Measurements from ENCODE around the gene FEN1.

The FEN1 gene

DNA sequence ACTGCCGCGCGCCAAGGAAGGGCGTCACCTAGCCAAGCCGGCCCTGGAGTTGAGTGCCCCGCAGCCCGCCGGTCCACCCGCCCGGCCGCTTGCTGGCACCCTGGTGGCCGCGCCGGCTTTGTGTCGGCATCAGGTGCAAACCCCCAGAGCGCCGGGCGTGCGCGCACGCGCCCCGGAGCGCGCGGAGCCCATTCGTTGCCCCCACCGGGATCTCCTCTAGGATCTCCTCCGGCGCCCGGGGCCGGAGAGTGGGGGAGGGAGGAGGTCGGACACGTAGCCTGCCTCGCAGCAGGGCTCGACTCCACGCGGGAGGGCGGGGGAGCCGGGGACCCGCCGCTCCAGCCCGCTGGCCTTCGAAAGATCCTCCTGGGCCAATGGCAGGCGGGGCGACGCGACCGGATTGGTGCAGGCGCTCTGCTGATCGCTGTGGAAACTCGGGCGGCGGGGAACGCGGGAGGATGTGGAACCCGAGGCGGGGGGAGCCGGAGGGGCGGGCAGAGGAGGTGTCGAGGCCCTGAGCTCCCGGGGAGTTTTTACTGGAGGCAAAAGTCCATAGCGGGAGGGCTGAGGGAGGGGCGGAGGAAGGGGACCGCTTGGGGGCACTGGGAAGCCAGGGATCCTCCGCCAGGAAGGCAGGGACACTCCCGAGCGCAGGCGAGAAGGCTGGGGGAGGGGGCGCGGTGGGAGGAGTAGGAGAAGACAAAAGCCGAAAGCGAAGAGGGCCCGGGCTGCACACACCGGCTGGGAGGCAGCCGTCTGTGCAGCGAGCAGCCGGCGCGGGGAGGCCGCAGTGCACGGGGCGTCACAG, 35.1 kb downstream of the FEN1 start, which contains the start of gene FADS2:
Gene FADS2, plus strand, starts transcription at position 730 of the 808 bp plus-strand sequence. CDS start 91 bp downstream, outside the sequence.
- DNase-seq, result peak; percentile 92 to 98

DNA sequence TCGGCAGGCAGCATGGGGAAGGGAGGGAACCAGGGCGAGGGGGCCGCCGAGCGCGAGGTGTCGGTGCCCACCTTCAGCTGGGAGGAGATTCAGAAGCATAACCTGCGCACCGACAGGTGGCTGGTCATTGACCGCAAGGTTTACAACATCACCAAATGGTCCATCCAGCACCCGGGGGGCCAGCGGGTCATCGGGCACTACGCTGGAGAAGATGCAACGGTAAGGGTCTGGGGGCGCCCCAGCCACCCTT, 35.6 kb downstream of the FEN1 start:
- DNase-seq, result no peak

DNA sequence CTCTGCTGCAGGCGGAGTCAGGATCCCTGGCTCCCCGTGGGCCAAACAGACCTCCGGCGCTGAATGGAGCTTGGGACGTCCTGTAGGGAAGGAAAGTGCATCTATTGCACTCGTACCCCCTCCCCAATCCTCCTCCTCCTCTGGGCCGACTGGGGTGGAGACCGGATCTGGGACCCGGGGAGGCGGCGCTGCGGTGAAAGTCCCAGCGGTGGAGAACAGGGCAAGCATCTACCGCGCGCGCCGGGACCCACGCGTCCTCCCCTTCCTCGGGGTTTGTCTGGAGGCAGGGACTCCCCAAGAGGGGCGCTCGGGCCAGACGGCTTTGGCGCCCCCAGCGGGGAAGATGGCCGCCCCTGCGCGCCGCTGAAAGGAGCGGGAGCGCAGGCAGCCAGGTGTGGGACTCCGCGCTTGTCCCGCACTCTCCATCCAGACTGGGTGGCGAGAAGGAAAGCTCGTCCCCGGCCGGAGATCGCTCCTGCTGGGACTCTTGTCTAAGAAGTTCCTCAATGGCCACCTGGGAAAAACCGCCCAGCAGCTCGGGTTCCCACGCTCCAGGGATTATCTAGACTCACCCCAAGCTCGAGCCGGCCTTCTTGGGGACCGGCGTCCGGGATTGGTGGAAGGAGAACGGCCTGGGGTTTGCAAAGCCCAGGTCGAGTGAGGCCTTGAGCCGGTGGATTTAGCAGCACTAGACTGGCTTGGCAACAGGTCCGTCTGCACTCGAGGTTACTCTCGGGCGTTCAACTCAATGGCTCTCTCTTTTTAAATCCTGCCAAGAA, 36.1 kb downstream of the FEN1 start:
- DNase-seq, result peak; percentile 16 to 52

- no peak for DNase-seq
Measured at GRCh38 chr11:61829806-61830205, 37.1 kb downstream of the FEN1 start.

DNA sequence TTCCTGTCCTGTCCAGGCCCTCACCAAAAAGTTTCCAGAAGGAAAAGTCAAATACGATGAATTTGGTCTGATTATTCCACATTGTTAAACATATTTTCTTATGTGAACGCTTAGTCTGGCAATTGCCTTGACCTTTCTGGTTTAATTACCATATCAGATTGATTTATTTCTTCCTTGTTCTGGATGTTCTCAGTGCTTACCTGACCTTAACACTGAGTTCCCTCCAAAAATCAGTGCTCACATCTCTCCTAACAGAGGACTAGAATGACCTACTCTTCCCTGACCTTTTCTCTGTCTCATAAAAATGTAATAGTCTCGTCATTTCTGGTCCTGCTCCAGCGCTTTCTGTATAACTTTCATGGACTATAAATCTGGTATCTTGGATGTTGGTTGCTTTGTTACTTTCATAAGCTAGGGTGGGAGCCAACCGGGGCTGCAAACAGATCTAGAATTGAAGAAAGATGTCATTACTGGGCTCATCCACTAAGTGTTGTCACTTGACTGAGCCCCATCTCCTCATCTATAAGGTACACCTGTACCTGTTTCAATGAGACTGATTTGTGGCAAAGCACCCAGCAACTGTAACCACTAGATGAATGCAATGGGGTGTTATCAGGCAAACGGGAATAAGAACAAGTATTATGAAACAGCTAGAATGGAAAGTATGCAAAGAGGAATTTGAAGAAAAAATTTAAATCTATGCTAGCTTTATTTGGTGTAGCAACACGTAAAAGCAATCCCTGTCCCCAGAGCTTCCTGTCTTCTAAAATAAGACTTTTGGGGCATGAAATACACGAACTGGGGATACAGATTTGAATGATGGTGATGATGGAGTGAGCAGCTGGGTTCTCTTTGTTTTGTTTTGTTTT, 37.8 kb downstream of the FEN1 start:
- no peak for DNase-seq

DNA sequence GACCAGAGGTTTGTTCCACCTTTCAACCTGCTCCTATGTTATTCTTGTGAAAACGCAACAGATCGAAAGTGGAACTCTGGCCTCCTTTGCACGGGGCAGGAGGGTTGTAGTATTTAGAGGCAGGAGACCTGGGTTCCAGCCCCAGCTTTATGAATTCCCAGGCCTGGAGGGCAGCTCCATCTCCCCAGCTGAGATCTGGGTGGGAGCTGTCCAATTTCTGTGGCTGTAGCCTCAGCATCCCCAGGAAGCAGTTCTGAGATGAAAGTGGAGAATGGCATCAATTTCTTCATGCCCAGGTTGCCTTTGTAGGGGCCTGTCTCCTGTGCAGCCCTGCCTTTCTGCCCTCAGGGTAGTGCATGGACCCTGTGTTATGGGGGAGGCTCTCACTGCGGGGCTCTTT, 39.5 kb downstream of the FEN1 start:
- DNase-seq, result no peak

DNA sequence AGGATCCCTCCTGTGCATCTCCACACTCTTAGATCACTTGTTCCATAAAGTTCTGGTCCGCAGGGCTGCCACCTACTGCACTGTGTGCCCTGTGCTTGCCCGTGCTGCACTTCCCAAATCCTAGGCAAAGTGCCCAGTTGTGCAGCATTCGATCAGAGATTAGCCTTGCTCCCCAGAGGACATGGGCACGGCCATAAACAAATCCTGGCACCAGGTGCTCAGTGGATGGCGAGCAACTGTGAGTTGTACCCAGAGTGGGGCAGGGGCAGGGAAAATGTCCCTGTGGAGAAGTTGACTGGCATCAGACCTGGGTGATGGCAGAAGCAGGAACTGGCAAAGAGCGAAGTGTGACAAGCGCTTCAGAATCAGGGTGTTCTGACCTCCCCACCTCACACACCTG, 40.0 kb downstream of the FEN1 start:
- no peak for DNase-seq

GRCh38 chr11:61833471-61833870, 40.8 kb downstream of the FEN1 start:
- DNase-seq, result no peak

DNA sequence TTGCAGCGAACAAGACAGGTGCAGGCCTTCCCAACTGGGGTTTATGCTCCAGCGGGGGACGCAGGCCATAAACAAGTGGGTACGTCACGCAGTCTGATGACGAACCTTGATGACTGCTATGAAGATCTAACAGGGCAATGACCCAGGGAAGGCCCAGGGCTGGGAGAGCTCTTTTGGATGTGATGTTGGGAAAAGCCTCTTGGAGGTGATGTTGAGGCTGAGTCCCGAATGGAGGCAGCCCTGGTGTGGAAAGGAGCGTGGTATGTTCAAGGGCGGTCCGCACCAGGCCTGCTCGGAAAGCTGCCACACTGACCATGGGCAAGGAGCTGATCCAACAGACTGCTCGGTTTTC, 41.2 kb downstream of the FEN1 start:
- no peak for DNase-seq

- DNase-seq, result peak in 1 of 2 experiments; percentile 39
Measured at GRCh38 chr11:61834278-61835048, 41.8 kb downstream of the FEN1 start.

- no peak for DNase-seq
Measured at GRCh38 chr11:61836193-61836592, 43.5 kb downstream of the FEN1 start.

GRCh38 chr11:61837411-61838005, 44.8 kb downstream of the FEN1 start:
- DNase-seq, result no peak

DNA sequence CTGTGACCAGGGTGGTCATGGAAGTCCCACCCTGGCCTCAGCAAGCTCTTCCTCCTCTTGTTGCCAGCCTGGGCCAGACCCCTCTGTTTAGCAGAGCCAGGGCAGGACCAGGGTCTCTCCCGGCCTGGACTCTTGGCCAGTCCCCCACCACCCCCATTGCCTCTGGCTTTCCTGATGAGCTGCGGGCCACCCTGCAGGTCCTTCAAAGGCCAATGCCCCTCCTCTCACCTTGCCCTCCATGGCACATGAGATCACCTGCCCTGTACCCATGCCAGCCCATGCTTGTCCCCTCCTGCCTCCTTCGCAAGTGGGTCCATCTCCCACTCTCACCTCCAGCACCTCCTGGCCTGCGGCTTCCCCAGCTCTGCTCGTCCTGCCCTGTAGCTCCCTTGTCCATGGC, 45.8 kb downstream of the FEN1 start:
- no peak for DNase-seq

DNA sequence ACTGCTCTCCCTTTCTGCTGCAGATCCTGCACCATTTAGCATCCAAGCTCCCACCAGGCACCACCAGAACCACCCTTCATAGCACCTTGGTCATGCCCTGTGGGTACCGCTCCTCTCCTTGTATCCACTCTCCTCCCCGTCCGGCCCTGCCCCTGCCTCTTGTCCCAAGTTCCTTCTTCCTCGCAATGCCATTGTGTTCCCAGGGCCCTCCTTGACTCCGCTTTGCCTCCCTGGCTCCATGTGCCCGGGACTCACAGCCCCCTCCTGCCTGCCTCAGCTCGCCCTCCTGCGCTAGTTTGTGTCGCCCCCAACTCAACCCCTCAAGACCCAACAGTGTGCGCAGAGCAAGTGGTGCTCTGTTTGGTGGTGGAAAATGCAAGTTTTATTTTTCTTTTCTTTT, 46.2 kb downstream of the FEN1 start:
- no peak for DNase-seq

DNA sequence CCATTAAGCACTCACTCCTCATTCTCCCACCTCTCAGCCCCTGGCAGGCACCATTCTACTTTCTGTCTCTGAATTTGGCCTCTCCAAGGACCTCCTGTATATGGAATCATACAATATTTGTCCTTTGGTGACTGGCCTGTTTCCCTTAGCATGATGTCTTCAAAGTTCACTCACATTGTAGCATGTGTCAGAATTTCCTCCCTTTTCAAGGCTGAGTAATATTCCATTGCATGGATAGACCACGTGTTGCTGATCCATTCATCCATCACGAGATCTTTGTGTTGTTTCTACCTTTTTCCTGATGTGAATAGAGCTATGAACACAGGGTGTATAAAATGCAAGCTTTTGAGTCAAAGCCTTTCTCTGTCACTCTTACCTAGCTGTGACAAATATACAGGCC, 47.0 kb downstream of the FEN1 start:
- no peak for DNase-seq

DNA sequence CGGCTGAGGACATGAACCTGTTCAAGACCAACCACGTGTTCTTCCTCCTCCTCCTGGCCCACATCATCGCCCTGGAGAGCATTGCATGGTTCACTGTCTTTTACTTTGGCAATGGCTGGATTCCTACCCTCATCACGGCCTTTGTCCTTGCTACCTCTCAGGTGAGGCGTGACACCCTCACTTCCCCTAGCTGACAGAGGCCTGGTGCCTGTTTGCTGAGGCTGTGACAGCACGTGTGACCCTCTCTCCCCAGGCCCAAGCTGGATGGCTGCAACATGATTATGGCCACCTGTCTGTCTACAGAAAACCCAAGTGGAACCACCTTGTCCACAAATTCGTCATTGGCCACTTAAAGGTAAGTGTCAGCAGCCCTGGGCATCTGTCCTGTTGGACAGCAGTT, 47.7 kb downstream of the FEN1 start:
- DNase-seq, result no peak

DNA sequence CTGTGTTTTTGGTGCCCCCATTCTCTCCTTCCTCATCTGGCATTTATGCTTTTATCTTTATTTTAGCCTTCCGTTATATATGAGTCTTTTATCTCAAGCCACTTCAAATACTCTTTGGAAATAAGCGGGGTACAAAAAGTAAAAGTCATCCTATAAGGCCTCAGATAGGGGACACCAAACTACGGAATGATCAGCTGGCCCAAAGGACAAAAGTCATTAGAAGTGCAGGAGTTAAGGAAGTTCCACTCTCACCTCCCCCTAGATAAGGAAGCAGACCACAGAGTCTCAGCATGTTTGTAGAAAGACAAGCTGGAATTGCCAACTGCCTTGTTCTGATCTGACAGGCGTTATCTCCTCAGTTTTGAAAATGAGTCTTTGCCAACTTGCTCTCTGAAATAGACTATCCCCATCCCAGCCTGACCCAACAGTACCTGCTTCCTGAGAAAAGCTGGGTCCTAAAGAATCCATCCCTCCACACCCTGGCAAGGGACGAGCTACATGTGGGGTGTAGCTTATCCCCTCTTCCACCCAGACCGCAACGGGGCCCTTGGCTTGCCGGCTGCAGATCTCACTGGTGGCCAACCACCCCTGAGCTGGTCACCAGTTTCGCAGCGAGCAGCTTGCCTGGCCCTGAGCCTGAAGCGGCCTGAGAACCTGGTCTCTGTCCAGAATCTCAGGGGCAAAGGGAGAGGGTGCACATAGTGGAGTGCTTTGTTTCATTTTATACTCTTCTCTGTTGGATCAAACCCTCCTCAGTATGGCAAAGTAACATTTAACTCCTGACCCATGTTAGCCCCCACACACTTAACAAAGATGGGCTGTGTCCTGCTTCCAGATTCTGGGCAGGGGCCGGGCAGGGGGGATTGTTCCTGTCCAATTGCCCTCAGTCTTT, 49.2 kb downstream of the FEN1 start:
- no peak for DNase-seq

DNA sequence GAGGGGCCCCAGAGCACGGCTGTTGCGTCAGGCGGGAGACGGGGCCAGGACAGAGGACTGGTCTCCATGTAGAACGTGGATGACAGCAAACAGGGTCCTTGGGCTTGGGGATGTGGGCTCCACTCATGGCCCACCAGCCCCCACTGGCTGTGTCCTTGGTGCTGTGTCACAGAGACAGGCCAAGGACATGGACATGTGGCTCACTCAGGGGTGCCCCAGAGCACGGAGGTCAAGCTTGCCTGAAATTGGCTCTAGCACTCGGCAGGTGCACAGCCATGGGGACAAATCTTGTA, 49.8 kb downstream of the FEN1 start:
- DNase-seq, result no peak

- no peak for DNase-seq
Measured at GRCh38 chr11:61844909-61845565, 52.3 kb downstream of the FEN1 start.

GRCh38 chr11:61846362-61847020, 53.8 kb downstream of the FEN1 start:
- DNase-seq, result no peak

All from NCI-H524 (cell line).